H9 (cell line): Measurements from ENCODE around the gene LDB3. TPM values are rescaled to one million over a fixed set of nuclear protein-coding genes. Genes with fewer than 3 reads are reported as not detected.

ENCODE experiments used
- DNase-seq: peaks from one replicate; pipeline ENCODE4 v3.0.0-alpha.2; 2017
- H2AFZ ChIP-seq: one replicate; pipeline ENCODE4 v1.6.1; 2013; ENCODE audit warnings: mild to moderate bottlenecking, low read length, control low read depth, moderate library complexity
- H2AK5ac ChIP-seq: 2 replicates; pipeline ENCODE4 v1.6.1; 2013; ENCODE audit warnings: low read length, control low read depth, mixed read lengths; ENCODE audit not compliant: insufficient read length
- H2BK120ac ChIP-seq: one replicate; pipeline ENCODE4 v1.6.1; 2013; ENCODE audit warnings: low read depth, mild to moderate bottlenecking, low read length, control low read depth, inconsistent platforms; ENCODE audit not compliant: poor library complexity, severe bottlenecking
- H2BK12ac ChIP-seq: 2 replicates; pipeline ENCODE4 v1.6.1; 2013; ENCODE audit warnings: low read length, control low read depth, mixed read lengths, low read depth; ENCODE audit not compliant: insufficient read length
- H2BK15ac ChIP-seq: 2 replicates; pipeline ENCODE4 v1.6.1; 2013; ENCODE audit warnings: low read depth, low read length, control low read depth
- H2BK20ac ChIP-seq: one replicate; pipeline ENCODE4 v1.6.1; 2013; ENCODE audit warnings: low read depth, mild to moderate bottlenecking, low read length, control low read depth, inconsistent platforms; ENCODE audit not compliant: poor library complexity, severe bottlenecking
- H2BK5ac ChIP-seq: 2 replicates; pipeline ENCODE4 v1.6.1; 2013; ENCODE audit warnings: low read length, control low read depth, mixed read lengths; ENCODE audit not compliant: insufficient read length
- H3K14ac ChIP-seq: 2 replicates; pipeline ENCODE4 v1.6.1; 2013; ENCODE audit warnings: low read length, control low read depth; ENCODE audit not compliant: insufficient read depth
- H3K18ac ChIP-seq: 2 replicates; pipeline ENCODE4 v1.6.1; 2013; ENCODE audit warnings: low read depth, mild to moderate bottlenecking, mixed read lengths, low read length, control low read depth; ENCODE audit not compliant: insufficient read length
- H3K23ac ChIP-seq: 2 replicates; pipeline ENCODE4 v1.6.1; 2013; ENCODE audit warnings: low read length, control low read depth, mixed read lengths, low read depth; ENCODE audit not compliant: insufficient read length
- H3K23me2 ChIP-seq: 2 replicates; pipeline ENCODE4 v1.6.1; 2013; ENCODE audit warnings: low read depth, mild to moderate bottlenecking, mixed read lengths, low read length, control low read depth; ENCODE audit not compliant: insufficient read length, poor library complexity, severe bottlenecking
- H3K27ac ChIP-seq: 2 replicates; pipeline ENCODE4 v1.5.1; 2013; ENCODE audit warnings: low read length, control low read depth, mixed read lengths, low read depth; ENCODE audit not compliant: insufficient read length
- H3K27me3 ChIP-seq: 2 replicates; pipeline ENCODE4 v1.6.1; 2013; ENCODE audit warnings: low read length, control low read depth, inconsistent platforms; ENCODE audit not compliant: insufficient read depth
- H3K4ac ChIP-seq: 2 replicates; pipeline ENCODE4 v1.6.1; 2013; ENCODE audit warnings: low read depth, mild to moderate bottlenecking, control low read depth, inconsistent platforms, low read length, moderate library complexity
- H3K4me1 ChIP-seq: 2 replicates; pipeline ENCODE4 v1.6.1; 2013; ENCODE audit warnings: low read length, control low read depth, inconsistent platforms; ENCODE audit not compliant: insufficient read depth
- H3K4me2 ChIP-seq: 2 replicates; pipeline ENCODE4 v1.6.1; 2013; ENCODE audit warnings: low read length, control low read depth, mixed read lengths; ENCODE audit not compliant: insufficient read length, insufficient read depth
- H3K56ac ChIP-seq: 2 replicates; pipeline ENCODE4 v1.6.1; 2013; ENCODE audit warnings: low read depth, mild to moderate bottlenecking, mixed read lengths, low read length, control low read depth; ENCODE audit not compliant: insufficient read length
- H3K79me1 ChIP-seq: 2 replicates; pipeline ENCODE4 v1.6.1; 2013; ENCODE audit warnings: low read depth, mild to moderate bottlenecking, moderate library complexity, low read length, control low read depth, inconsistent platforms; ENCODE audit not compliant: insufficient read depth, poor library complexity, severe bottlenecking
- H3K79me2 ChIP-seq: 2 replicates; pipeline ENCODE4 v1.6.1; 2013; ENCODE audit warnings: low read length, control low read depth, inconsistent platforms; ENCODE audit not compliant: insufficient read depth
- H3K9ac ChIP-seq: 2 replicates; pipeline ENCODE4 v1.6.1; 2013; ENCODE audit warnings: low read length, control low read depth, mixed read lengths; ENCODE audit not compliant: insufficient read length; ENCODE audit errors: extremely low read depth
- H3K9me3 ChIP-seq: one replicate; pipeline ENCODE4 v1.6.1; 2013; ENCODE audit warnings: low read depth, low read length, inconsistent platforms; ENCODE audit not compliant: control insufficient read depth
- H3T11ph ChIP-seq: one replicate; pipeline ENCODE4 v1.6.1; 2013; ENCODE audit warnings: mild to moderate bottlenecking, low read length, control low read depth, inconsistent platforms
- H4K20me1 ChIP-seq: one replicate; pipeline ENCODE4 v1.6.1; 2013; ENCODE audit not compliant: control insufficient read depth, insufficient read length, insufficient read depth
- H4K5ac ChIP-seq: 2 replicates; pipeline ENCODE4 v1.6.1; 2013; ENCODE audit warnings: low read depth, mild to moderate bottlenecking, mixed read lengths, low read length, control low read depth; ENCODE audit not compliant: insufficient read length
- H4K8ac ChIP-seq: replicated peaks from 2 replicates; pipeline ENCODE4 v1.6.1; 2013; ENCODE audit warnings: low read length, control low read depth, mixed read lengths, low read depth; ENCODE audit not compliant: insufficient read length
- H4K91ac ChIP-seq: 2 replicates; pipeline ENCODE4 v1.6.1; 2013; ENCODE audit warnings: low read depth, mild to moderate bottlenecking, moderate library complexity, mixed read lengths, low read length, control low read depth; ENCODE audit not compliant: insufficient read length
- H3K27ac Mint-ChIP-seq, 3 experiments: 2 replicates in 2 of 3; 3 replicates in 1 of 3; pipeline ENCODE4 v1.8.0; 2020 to 2021; ENCODE audit warnings: mixed read lengths in 3 of 3, mild to moderate bottlenecking in 1 of 3, moderate library complexity in 1 of 3
- H3K27me3 Mint-ChIP-seq: 2 replicates; pipeline ENCODE4 v1.8.0; 2021; ENCODE audit warnings: low read depth, mild to moderate bottlenecking, moderate library complexity, mixed read lengths
- H3K36me3 Mint-ChIP-seq, 3 experiments: 2 replicates in 2 of 3; 3 replicates in 1 of 3; pipeline ENCODE4 v1.8.0; 2020 to 2021; ENCODE audit warnings: low read depth in 3 of 3, mixed read lengths in 3 of 3; ENCODE audit not compliant: insufficient read depth in 1 of 3
- H3K4me1 Mint-ChIP-seq, 2 experiments: 2 replicates each; pipeline ENCODE4 v1.8.0; 2020; ENCODE audit warnings: mixed read lengths in 2 of 2
- H3K4me3 Mint-ChIP-seq, 2 experiments: 2 replicates in 1 of 2; 3 replicates in 1 of 2; pipeline ENCODE4 v1.8.0; 2020 to 2021; ENCODE audit warnings: mild to moderate bottlenecking in 2 of 2, mixed read lengths in 2 of 2, moderate library complexity in 1 of 2
- H3K9me3 Mint-ChIP-seq, 2 experiments: 2 replicates in 1 of 2; 3 replicates in 1 of 2; pipeline ENCODE4 v1.8.0; 2020; ENCODE audit warnings: mild to moderate bottlenecking in 2 of 2, mixed read lengths in 2 of 2, moderate library complexity in 1 of 2
- WGBS: extraction: QIAGEN DNeasy Blood & Tissue Kit; methylation state at CpG from one replicate; pipeline ENCODE4 v1.1.7; 2013; ENCODE audit warnings: missing lambda C conversion rate, low lambda C conversion rate, mixed read lengths; ENCODE audit not compliant: insufficient read length; ENCODE audit errors: extremely low coverage; 5-methylcytosine and 5-hydroxymethylcytosine counted together
- total RNA-seq: library from RNA; stranded (reverse); gene quantifications from 2 replicates; pipeline ENCODE4 v1.2.1, GENCODE V29; 2021
- TF ChIP-seq, protein P1 (sequence below): fragments of 200-600 bp; sonication (generic); conservative IDR thresholded peaks from 3 replicates; pipeline ENCODE4 v1.8.0; 2021; ENCODE audit warnings: antibody characterized with exemption, mild to moderate bottlenecking

LDB3 gene
- total RNA-seq, 1 experiment from 2014 or later = 0.17 TPM

DNA sequence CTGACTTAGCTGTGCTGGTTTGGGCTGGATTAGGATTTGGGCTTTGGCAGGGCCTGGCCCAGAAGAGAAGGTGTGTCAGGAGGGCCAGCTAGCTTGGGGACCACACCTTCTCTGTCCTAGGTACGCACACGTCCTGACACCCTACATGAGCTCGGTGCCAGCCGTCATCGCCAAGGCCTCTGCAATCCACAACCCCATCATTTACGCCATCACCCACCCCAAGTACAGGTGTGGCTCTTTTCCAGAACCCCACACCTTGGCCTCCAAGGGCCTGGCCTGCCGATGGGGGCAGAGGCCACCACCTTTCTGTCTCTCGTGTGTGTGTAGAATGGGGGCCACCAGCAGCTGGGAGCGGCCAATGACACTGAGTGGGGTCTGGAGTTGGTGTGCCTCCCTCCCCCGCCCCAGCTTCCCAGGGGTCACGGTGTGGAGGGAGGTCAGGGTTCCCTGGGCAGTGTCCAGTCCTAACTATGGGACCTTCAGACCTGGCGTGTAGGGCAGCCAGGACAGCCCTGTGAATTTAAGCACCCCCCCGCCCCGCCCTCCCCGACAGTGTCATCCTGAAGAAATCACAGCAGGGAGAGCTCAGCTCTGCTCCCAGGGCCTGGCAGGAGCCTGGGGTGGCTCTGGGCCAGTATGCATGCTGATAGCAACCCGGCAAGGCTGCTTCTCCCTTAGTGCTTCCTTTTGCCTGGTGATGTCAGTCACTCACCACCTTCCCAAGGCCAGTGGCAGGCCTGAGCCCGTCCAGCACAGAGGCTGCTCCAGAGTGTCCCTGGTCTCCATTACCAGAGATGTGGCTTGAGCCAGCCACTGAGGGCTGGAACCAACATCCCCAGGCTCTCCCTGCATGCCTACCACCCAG, 6.9 kb upstream of the LDB3 start:
- Histone ChIP-seq H2BK15ac (no peak overlapping the region), H3K56ac (no peak overlapping the region), H3K4ac (no peak overlapping the region), H3K4me1 (no peaks in the 10 kb centered on the region), H2BK20ac (no peak overlapping the region), H3K14ac (no peak overlapping the region; the same call in 1 of the 2 replicates), H3K23ac (no peak overlapping the region), H3K23me2 (no peaks in the 10 kb centered on the region), H3K18ac (no peak overlapping the region), H4K8ac (no peak overlapping the region), H3K27me3 (no peaks in the 10 kb centered on the region), H3K9me3 (no peaks in the 10 kb centered on the region), H4K5ac (no peak overlapping the region), H3T11ph (no peak overlapping the region), H4K91ac (no peak overlapping the region), H2BK12ac (no peak overlapping the region), H3K4me2 (no peak overlapping the region), H3K27ac (no peak overlapping the region), H3K9ac (no peak overlapping the region), H2BK5ac (no peak overlapping the region), H4K20me1 (no peaks in the 10 kb centered on the region), H3K79me1 (no peaks in the 10 kb centered on the region), H2AK5ac (no peak overlapping the region), H2AFZ (no peak overlapping the region), H2BK120ac (no peak overlapping the region), H3K79me2 (no peaks in the 10 kb centered on the region)
- Mint-ChIP-seq H3K9me3 (no peaks in the 10 kb centered on the region), H3K36me3 (no peaks in the 10 kb centered on the region), H3K27me3 (no peaks in the 10 kb centered on the region; the same call in 1 of the 2 replicates), H3K4me3 (no peak overlapping the region), H3K4me1 (peaks cover 16 to 22% of the 10 kb centered on the region in 2 experiments), H3K27ac (peak overlapping the region in 1 of 3 experiments; percentile 31; a peak in 1 of 7 replicates)
- TF ChIP-seq, protein P1, sequence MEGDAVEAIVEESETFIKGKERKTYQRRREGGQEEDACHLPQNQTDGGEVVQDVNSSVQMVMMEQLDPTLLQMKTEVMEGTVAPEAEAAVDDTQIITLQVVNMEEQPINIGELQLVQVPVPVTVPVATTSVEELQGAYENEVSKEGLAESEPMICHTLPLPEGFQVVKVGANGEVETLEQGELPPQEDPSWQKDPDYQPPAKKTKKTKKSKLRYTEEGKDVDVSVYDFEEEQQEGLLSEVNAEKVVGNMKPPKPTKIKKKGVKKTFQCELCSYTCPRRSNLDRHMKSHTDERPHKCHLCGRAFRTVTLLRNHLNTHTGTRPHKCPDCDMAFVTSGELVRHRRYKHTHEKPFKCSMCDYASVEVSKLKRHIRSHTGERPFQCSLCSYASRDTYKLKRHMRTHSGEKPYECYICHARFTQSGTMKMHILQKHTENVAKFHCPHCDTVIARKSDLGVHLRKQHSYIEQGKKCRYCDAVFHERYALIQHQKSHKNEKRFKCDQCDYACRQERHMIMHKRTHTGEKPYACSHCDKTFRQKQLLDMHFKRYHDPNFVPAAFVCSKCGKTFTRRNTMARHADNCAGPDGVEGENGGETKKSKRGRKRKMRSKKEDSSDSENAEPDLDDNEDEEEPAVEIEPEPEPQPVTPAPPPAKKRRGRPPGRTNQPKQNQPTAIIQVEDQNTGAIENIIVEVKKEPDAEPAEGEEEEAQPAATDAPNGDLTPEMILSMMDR = no peak
- WGBS = no CpG with 5 or more reads among the region's 17 CpGs
- no peak for DNase-seq
